Memory B cell (primary cell): ENCODE data around the gene MSH3.
"Not testable (repeated sequence)": the region's sequence is repeated elsewhere in the genome, so short reads cannot be mapped to it uniquely, and the experiment has no call there.

Experiments
- ATAC-seq: fragments of 150-1000 bp; cut with Tn5 transposase; 2 replicates; pipeline ENCODE4 v1.10.0; 2021; ENCODE audit warnings: low read depth, mild to moderate bottlenecking, moderate library complexity
- DNase-seq, 2 donors: peaks; one replicate each; pipeline ENCODE4 v3.0.0; 2022; ENCODE audit warnings: low spot score in 2 of 2
- H3K27ac Mint-ChIP-seq: one replicate; pipeline ENCODE4 v1.8.0; 2022; ENCODE audit warnings: mild to moderate bottlenecking, moderate library complexity, mixed read lengths
- H3K27me3 Mint-ChIP-seq: one replicate; pipeline ENCODE4 v1.8.0; 2022; ENCODE audit warnings: mixed read lengths
- H3K36me3 Mint-ChIP-seq: one replicate; pipeline ENCODE4 v1.8.0; 2022; ENCODE audit warnings: mild to moderate bottlenecking, mixed read lengths
- H3K4me1 Mint-ChIP-seq: one replicate; pipeline ENCODE4 v1.8.0; 2022; ENCODE audit warnings: mixed read lengths
- H3K4me3 Mint-ChIP-seq: one replicate; pipeline ENCODE4 v1.8.0; 2022; ENCODE audit warnings: mild to moderate bottlenecking, moderate library complexity, mixed read lengths
- H3K9me3 Mint-ChIP-seq: one replicate; pipeline ENCODE4 v1.8.0; 2022; ENCODE audit warnings: mixed read lengths

The MSH3 gene

GRCh38 chr5:80860924-80861613 is 206.6 kb downstream of the MSH3 start:
- DNase-seq: no peak
- H3K27me3 Mint-ChIP-seq: no peaks in the 10 kb centered on the region

GRCh38 chr5:80863708-80864107 is 209.3 kb downstream of the MSH3 start:
- peaks cover 51% of the 10 kb centered on the region for H3K36me3 Mint-ChIP-seq
- no peak for DNase-seq
- H3K27ac Mint-ChIP-seq: no peak overlapping the region
- H3K4me3 Mint-ChIP-seq: no peak overlapping the region
- no peaks in the 10 kb centered on the region for H3K9me3 Mint-ChIP-seq
- H3K27me3 Mint-ChIP-seq: no peaks in the 10 kb centered on the region
- peaks cover 4% of the 10 kb centered on the region for H3K4me1 Mint-ChIP-seq
- no peak for ATAC-seq

More at GRCh38 chr5:80860924-80861613, 206.6 kb downstream of the MSH3 start:
- no peak overlapping the region for H3K27ac Mint-ChIP-seq
- no peak for ATAC-seq
- H3K9me3 Mint-ChIP-seq: peaks cover 3% of the 10 kb centered on the region
- peaks cover 54% of the 10 kb centered on the region for H3K36me3 Mint-ChIP-seq
- no peak overlapping the region for H3K4me3 Mint-ChIP-seq
- H3K4me1 Mint-ChIP-seq: peaks cover 4% of the 10 kb centered on the region

GRCh38 chr5:80864109-80864508 is 209.7 kb downstream of the MSH3 start:
- Mint-ChIP-seq H3K9me3 (no peaks in the 10 kb centered on the region), H3K36me3 (peaks cover 51% of the 10 kb centered on the region), H3K27me3 (no peaks in the 10 kb centered on the region), H3K27ac (no peak overlapping the region), H3K4me1 (peaks cover 4% of the 10 kb centered on the region), H3K4me3 (no peak overlapping the region)
- ATAC-seq (no peak), DNase-seq (no peak)

GRCh38 chr5:80864706-80865435 is 210.4 kb downstream of the MSH3 start:
- H3K36me3 Mint-ChIP-seq: peaks cover 47% of the 10 kb centered on the region

GRCh38 chr5:80865551-80865950 is 211.1 kb downstream of the MSH3 start:
- Mint-ChIP-seq H3K4me1 (peaks cover 4% of the 10 kb centered on the region), H3K27me3 (no peaks in the 10 kb centered on the region), H3K9me3 (no peaks in the 10 kb centered on the region), H3K36me3 (peaks cover 48% of the 10 kb centered on the region), H3K4me3 (no peak overlapping the region), H3K27ac (no peak overlapping the region)
- ATAC-seq (no peak), DNase-seq (no peak)

More at GRCh38 chr5:80864706-80865435, 210.4 kb downstream of the MSH3 start:
- H3K27ac Mint-ChIP-seq: no peak overlapping the region
- ATAC-seq (no peak), DNase-seq (no peak)
- H3K27me3 Mint-ChIP-seq: no peaks in the 10 kb centered on the region
- H3K9me3 Mint-ChIP-seq: no peaks in the 10 kb centered on the region
- peaks cover 4% of the 10 kb centered on the region for H3K4me1 Mint-ChIP-seq
- H3K4me3 Mint-ChIP-seq: no peak overlapping the region

- no peak overlapping the region for H3K4me3 Mint-ChIP-seq
- no peaks in the 10 kb centered on the region for H3K9me3 Mint-ChIP-seq
- ATAC-seq (no peak), DNase-seq (no peak)
- no peaks in the 10 kb centered on the region for H3K27me3 Mint-ChIP-seq
- peaks cover 42% of the 10 kb centered on the region for H3K36me3 Mint-ChIP-seq
- peaks cover 4% of the 10 kb centered on the region for H3K4me1 Mint-ChIP-seq
- no peak overlapping the region for H3K27ac Mint-ChIP-seq
Observed at GRCh38 chr5:80866371-80866770, 211.9 kb downstream of the MSH3 start.

GRCh38 chr5:80867233-80867632 is 212.8 kb downstream of the MSH3 start:
- no peaks in the 10 kb centered on the region for H3K9me3 Mint-ChIP-seq
- DNase-seq (no peak), ATAC-seq (no peak)
- peaks cover 4% of the 10 kb centered on the region for H3K4me1 Mint-ChIP-seq
- peaks cover 46% of the 10 kb centered on the region for H3K36me3 Mint-ChIP-seq
- H3K27ac Mint-ChIP-seq: no peak overlapping the region
- H3K27me3 Mint-ChIP-seq: no peaks in the 10 kb centered on the region
- no peak overlapping the region for H3K4me3 Mint-ChIP-seq

GRCh38 chr5:80870442-80870841 is 216.0 kb downstream of the MSH3 start:
- no peaks in the 10 kb centered on the region for H3K27me3 Mint-ChIP-seq
- H3K27ac Mint-ChIP-seq: no peak overlapping the region
- no peaks in the 10 kb centered on the region for H3K9me3 Mint-ChIP-seq
- DNase-seq: no peak
- H3K36me3 Mint-ChIP-seq: peaks cover 42% of the 10 kb centered on the region
- H3K4me1 Mint-ChIP-seq: no peaks in the 10 kb centered on the region
- ATAC-seq: no peak
- H3K4me3 Mint-ChIP-seq: no peak overlapping the region

- DNase-seq: no peak
Observed at GRCh38 chr5:80871541-80871961, 217.1 kb downstream of the MSH3 start.

GRCh38 chr5:80874162-80874561 is 219.7 kb downstream of the MSH3 start:
- H3K36me3 Mint-ChIP-seq: peaks cover 32% of the 10 kb centered on the region
- H3K4me1 Mint-ChIP-seq: no peaks in the 10 kb centered on the region
- no peaks in the 10 kb centered on the region for H3K27me3 Mint-ChIP-seq
- H3K27ac Mint-ChIP-seq: no peak overlapping the region
- DNase-seq: no peak
- ATAC-seq: no peak
- no peaks in the 10 kb centered on the region for H3K9me3 Mint-ChIP-seq
- H3K4me3 Mint-ChIP-seq: no peak overlapping the region

More at GRCh38 chr5:80871541-80871961, 217.1 kb downstream of the MSH3 start:
- ATAC-seq: no peak
- H3K27ac Mint-ChIP-seq: no peak overlapping the region
- no peaks in the 10 kb centered on the region for H3K9me3 Mint-ChIP-seq
- H3K4me1 Mint-ChIP-seq: no peaks in the 10 kb centered on the region
- peaks cover 36% of the 10 kb centered on the region for H3K36me3 Mint-ChIP-seq
- H3K27me3 Mint-ChIP-seq: no peaks in the 10 kb centered on the region
- no peak overlapping the region for H3K4me3 Mint-ChIP-seq

- DNase-seq (no peak), ATAC-seq (no peak)
- H3K27me3 Mint-ChIP-seq: no peaks in the 10 kb centered on the region
- H3K27ac Mint-ChIP-seq: no peak overlapping the region
- H3K4me3 Mint-ChIP-seq: no peak overlapping the region
- H3K36me3 Mint-ChIP-seq: peaks cover 42% of the 10 kb centered on the region
- no peaks in the 10 kb centered on the region for H3K9me3 Mint-ChIP-seq
- H3K4me1 Mint-ChIP-seq: no peaks in the 10 kb centered on the region
Observed at GRCh38 chr5:80877592-80877991, 223.1 kb downstream of the MSH3 start.

GRCh38 chr5:80881726-80882125 is 227.3 kb downstream of the MSH3 start:
- Mint-ChIP-seq H3K36me3 (peaks cover 28% of the 10 kb centered on the region), H3K4me1 (no peaks in the 10 kb centered on the region), H3K4me3 (no peak overlapping the region), H3K9me3 (no peaks in the 10 kb centered on the region), H3K27ac (no peak overlapping the region), H3K27me3 (no peaks in the 10 kb centered on the region)
- ATAC-seq: no peak
- DNase-seq: no peak

- H3K27me3 Mint-ChIP-seq, H3K27ac Mint-ChIP-seq, H3K4me1 Mint-ChIP-seq, H3K9me3 Mint-ChIP-seq, DNase-seq, H3K4me3 Mint-ChIP-seq, ATAC-seq: not testable (repeated sequence)
- H3K36me3 Mint-ChIP-seq: peaks cover 25% of the 10 kb centered on the region
Observed at GRCh38 chr5:80883390-80883789, 228.9 kb downstream of the MSH3 start.

GRCh38 chr5:80884086-80884813 is 229.8 kb downstream of the MSH3 start:
- no peaks in the 10 kb centered on the region for H3K27me3 Mint-ChIP-seq
- peaks cover 26% of the 10 kb centered on the region for H3K36me3 Mint-ChIP-seq
- ATAC-seq: no peak
- DNase-seq: no peak
- H3K27ac Mint-ChIP-seq: no peak overlapping the region
- H3K9me3 Mint-ChIP-seq: no peaks in the 10 kb centered on the region
- no peaks in the 10 kb centered on the region for H3K4me1 Mint-ChIP-seq
- H3K4me3 Mint-ChIP-seq: no peak overlapping the region
